ENCODE results near the gene DUSP16.
"Not testable (repeated sequence)": the region's sequence is repeated elsewhere in the genome, so short reads cannot be mapped to it uniquely, and the experiment has no call there.

DUSP16 gene

GRCh38 chr12:12520273-12520672 is 42.4 kb downstream of the DUSP16 start:
- no peak for DNase-seq (ENCODE audit: low read depth in 2 of 2)

GRCh38 chr12:12519354-12519998 is 43.2 kb downstream of the DUSP16 start:
- no peak for DNase-seq (ENCODE audit: low read depth in 2 of 2)

GRCh38 chr12:12518919-12519318 is 43.7 kb downstream of the DUSP16 start:
- DNase-seq (ENCODE audit: low read depth in 2 of 2) = no peak

GRCh38 chr12:12518464-12518845 is 44.2 kb downstream of the DUSP16 start:
- no peak for DNase-seq (ENCODE audit: low read depth in 2 of 2)

GRCh38 chr12:12513416-12514006 is 49.2 kb downstream of the DUSP16 start:
- no peak for DNase-seq (ENCODE audit: low read depth in 2 of 2)

- no peak for DNase-seq (ENCODE audit: low read depth in 2 of 2)
These were observed 50.6 kb downstream of the DUSP16 start for GRCh38 chr12:12511895-12512711.

GRCh38 chr12:12511021-12511783 is 51.5 kb downstream of the DUSP16 start:
- no peak for DNase-seq (ENCODE audit: low read depth in 2 of 2)

GRCh38 chr12:12510551-12510950 is 52.1 kb downstream of the DUSP16 start:
- DNase-seq (ENCODE audit: low read depth in 2 of 2) = no peak

GRCh38 chr12:12510141-12510540 is 52.5 kb downstream of the DUSP16 start:
- no peak for DNase-seq (ENCODE audit: low read depth in 2 of 2)

GRCh38 chr12:12508612-12509011 is 54.1 kb downstream of the DUSP16 start:
- DNase-seq (ENCODE audit: low read depth in 2 of 2) = no peak

GRCh38 chr12:12507121-12507520 is 55.5 kb downstream of the DUSP16 start:
- DNase-seq (ENCODE audit: low read depth in 2 of 2) = no peak

- DNase-seq (ENCODE audit: low read depth in 2 of 2) = no peak
These were observed 56.2 kb downstream of the DUSP16 start for GRCh38 chr12:12506496-12506890.

GRCh38 chr12:12505544-12506495 is 56.8 kb downstream of the DUSP16 start:
- no peak for DNase-seq (ENCODE audit: low read depth in 2 of 2)

GRCh38 chr12:12503384-12504078 is 59.1 kb downstream of the DUSP16 start:
- DNase-seq (ENCODE audit: low read depth in 2 of 2) = no peak

- no peak for DNase-seq (ENCODE audit: low read depth in 2 of 2)
These were observed 59.9 kb downstream of the DUSP16 start for GRCh38 chr12:12502815-12503151.

GRCh38 chr12:12502130-12502814 is 60.4 kb downstream of the DUSP16 start:
- DNase-seq (ENCODE audit: low read depth in 2 of 2) = not testable (repeated sequence)

- DNase-seq (ENCODE audit: low read depth in 2 of 2) = no peak
These were observed 61.5 kb downstream of the DUSP16 start for GRCh38 chr12:12501121-12501520.

- no peak for DNase-seq (ENCODE audit: low read depth in 2 of 2)
These were observed 62.6 kb downstream of the DUSP16 start for GRCh38 chr12:12499909-12500604.

- no peak for DNase-seq (ENCODE audit: low read depth in 2 of 2)
These were observed 64.5 kb downstream of the DUSP16 start for GRCh38 chr12:12498210-12498609.

All from stimulated activated CD8-positive, alpha-beta memory T cell treated with anti-CD3 and anti-CD28 coated beads, Interleukin-7, amount 100 ng/mL, for 4 hours (primary cell).